Kidney epithelial cell (primary cell): ENCODE measurements around the gene DARS1. TPM values are rescaled to one million over a fixed set of nuclear protein-coding genes. Genes with fewer than 3 reads are reported as not detected.

Source experiments
- DNase-seq: peaks from one replicate; pipeline ENCODE4 v3.0.0-alpha.2; 2010; ENCODE audit warnings: low read depth
- H3K27me3 ChIP-seq: 2 replicates; pipeline ENCODE4 v1.6.0; 2011; ENCODE audit warnings: low read length; ENCODE audit not compliant: control insufficient read depth, insufficient read depth
- H3K36me3 ChIP-seq: 2 replicates; pipeline ENCODE4 v1.5.1; 2011; ENCODE audit warnings: low read length; ENCODE audit not compliant: control insufficient read depth, insufficient read depth
- H3K4me3 ChIP-seq: 2 replicates; pipeline ENCODE4 v1.5.1; 2011; ENCODE audit warnings: low read depth, mild to moderate bottlenecking, control low read depth, low read length
- CTCF ChIP-seq: IDR thresholded peaks from 2 replicates; pipeline ENCODE4 v1.5.1; 2011; ENCODE audit warnings: mild to moderate bottlenecking, moderate library complexity, low read length, control low read depth, inconsistent platforms; ENCODE audit not compliant: insufficient read depth, poor library complexity, severe bottlenecking
- total RNA-seq: library from RNA; depleted of rRNA; stranded (reverse); fragments of >200 nt; gene quantifications from 2 replicates; pipeline ENCODE4 v1.2.3, GENCODE V29; 2015

Gene DARS1
- total RNA-seq, 1 donor from 2014 or later: 69.4 TPM

GRCh38 chr2:136024185-136024584, 38.8 kb upstream of the DARS1 start:
- H3K4me3 ChIP-seq: no peak overlapping the region
- TF ChIP-seq CTCF: no peak

GRCh38 chr2:136023416-136023815, 38.0 kb upstream of the DARS1 start:
- DNase-seq: no peak
- no peak for TF ChIP-seq CTCF

More at GRCh38 chr2:136024185-136024584, 38.8 kb upstream of the DARS1 start:
- Histone ChIP-seq H3K36me3 (no peaks in the 10 kb centered on the region), H3K27me3 (no peaks in the 10 kb centered on the region)
- no peak for DNase-seq

GRCh38 chr2:136022396-136023146, 37.1 kb upstream of the DARS1 start:
- TF ChIP-seq CTCF: no peak
- DNase-seq: no peak
- Histone ChIP-seq H3K36me3 (no peaks in the 10 kb centered on the region), H3K4me3 (no peak overlapping the region), H3K27me3 (no peaks in the 10 kb centered on the region)

More at GRCh38 chr2:136023416-136023815, 38.0 kb upstream of the DARS1 start:
- H3K4me3 ChIP-seq: no peak overlapping the region
- H3K27me3 ChIP-seq: no peaks in the 10 kb centered on the region
- H3K36me3 ChIP-seq: no peaks in the 10 kb centered on the region

GRCh38 chr2:136021976-136022375, 36.5 kb upstream of the DARS1 start:
- TF ChIP-seq CTCF: no peak
- DNase-seq: no peak
- Histone ChIP-seq H3K27me3 (no peaks in the 10 kb centered on the region), H3K36me3 (no peaks in the 10 kb centered on the region), H3K4me3 (no peak overlapping the region)

- no peak for TF ChIP-seq CTCF
- no peaks in the 10 kb centered on the region for H3K36me3 ChIP-seq
- no peaks in the 10 kb centered on the region for H3K27me3 ChIP-seq
- no peak for DNase-seq
- no peak overlapping the region for H3K4me3 ChIP-seq
Observed at GRCh38 chr2:136021406-136021805, 36.0 kb upstream of the DARS1 start.

- no peak overlapping the region for H3K4me3 ChIP-seq
- DNase-seq: no peak
- no peak for TF ChIP-seq CTCF
- no peaks in the 10 kb centered on the region for H3K27me3 ChIP-seq
- H3K36me3 ChIP-seq: no peaks in the 10 kb centered on the region
Observed at GRCh38 chr2:136020831-136021230, 35.4 kb upstream of the DARS1 start.
